GM21447 (cell line): Measurements from ENCODE around the gene HTR2A.

ENCODE experiments used
- ATAC-seq: cut with Tn5 transposase; IDR thresholded peaks from one replicate; pipeline ENCODE4 v1.9.1; 2021; ENCODE audit not compliant: unreplicated experiment

HTR2A gene

DNA sequence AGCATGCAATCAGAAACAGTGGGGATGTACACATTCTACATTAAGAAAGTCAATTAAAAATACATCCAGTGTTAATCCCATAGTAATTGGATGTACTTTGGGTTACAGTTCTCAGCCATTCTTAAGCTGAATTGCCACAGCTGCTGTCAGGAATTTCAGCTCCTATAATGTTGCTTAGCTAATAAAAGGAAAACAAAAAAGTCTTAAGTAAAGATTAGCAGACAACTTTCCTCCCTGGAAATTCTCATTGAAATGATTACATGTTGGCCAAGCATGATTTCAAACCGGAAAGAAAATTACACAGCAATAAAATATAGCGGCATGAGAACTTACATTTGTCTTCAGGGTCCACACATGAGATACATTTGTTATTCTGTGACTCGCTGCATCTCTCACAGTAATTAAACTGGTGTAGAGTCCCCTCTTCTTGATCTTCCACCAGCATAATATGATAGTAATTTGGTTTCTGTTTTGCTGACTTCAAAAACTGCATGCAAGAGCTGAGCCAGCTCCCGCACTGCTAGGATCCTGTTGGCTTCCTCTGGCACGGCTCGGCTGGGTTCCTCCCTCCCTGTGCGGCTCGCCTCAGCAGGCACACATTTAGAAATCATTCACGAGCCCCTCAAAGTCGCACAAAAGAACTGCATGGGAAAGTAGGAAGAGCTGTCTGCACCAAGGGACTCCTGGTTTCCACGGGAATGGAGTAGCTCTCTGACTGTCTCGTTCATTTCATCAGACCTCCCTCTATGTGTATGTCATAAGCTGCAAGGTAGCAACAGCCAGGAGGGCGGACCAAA is at the start of gene HTR2A:
HTR2A (minus strand) TSS at position 713 of the 797 bp plus-strand sequence. CDS start 1,147 bp downstream, outside the sequence.
- no peak for ATAC-seq

DNA sequence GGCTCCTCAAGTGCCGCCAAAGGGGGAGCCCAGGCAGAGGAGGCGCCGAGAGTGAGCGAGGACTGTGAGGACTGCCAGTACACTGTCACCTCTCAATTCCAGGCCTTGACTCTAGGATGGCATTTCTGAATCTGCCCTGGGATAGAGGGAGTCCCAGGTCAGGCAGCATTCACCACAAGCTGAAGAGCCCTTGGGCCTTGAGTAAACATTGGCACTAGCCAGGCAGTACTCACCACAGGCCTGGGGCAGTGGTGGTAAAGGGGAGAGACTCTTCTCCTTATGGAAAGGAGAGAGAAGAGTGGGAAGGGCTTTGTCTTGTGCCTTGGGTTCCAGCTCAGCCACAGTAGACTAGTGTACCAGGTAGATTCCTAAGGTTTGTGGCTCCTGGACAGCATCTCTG is 39.7 kb upstream of the HTR2A start:
- no peak for ATAC-seq

DNA sequence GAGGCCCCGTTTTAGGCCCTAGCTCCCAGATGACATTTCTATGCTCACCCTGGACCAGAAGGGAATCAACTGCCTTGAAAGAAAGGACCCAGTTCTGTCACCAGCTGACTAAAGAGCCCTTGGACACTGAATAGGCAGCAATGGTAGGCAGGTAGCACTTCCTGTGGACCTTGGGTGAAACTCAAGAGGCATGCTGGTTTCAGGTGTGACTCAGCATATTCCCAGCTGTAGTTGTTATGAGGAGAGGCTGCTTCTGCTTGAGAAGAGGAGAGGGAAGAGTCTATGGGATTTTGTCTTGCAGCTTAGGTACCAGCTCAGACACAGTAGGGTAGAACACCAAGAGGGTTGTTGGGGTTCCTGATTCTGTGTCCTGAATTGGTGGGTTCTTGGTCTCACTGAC is 37.9 kb upstream of the HTR2A start:
- ATAC-seq: no peak

GRCh38 chr13:46926916-46927590 is 30.2 kb upstream of the HTR2A start:
- ATAC-seq: no peak

DNA sequence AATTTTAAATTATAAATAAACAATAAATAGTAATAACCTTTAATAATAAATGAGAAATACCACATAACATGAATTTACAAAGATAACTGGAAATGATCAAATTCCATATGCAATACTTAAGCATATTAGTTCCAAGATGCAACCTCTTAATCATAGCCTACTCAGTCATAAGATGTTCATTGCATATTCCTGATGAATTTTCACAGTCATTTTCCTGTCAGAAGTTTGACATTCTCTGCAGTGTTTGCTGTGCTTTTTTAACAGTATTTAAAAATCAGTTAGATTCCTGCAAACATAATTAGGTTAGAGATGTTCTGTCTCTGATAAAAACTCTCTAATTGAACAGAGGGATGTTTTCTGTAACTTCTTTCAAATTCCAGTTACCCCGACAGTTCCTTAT is 28.6 kb upstream of the HTR2A start:
- no peak for ATAC-seq

DNA sequence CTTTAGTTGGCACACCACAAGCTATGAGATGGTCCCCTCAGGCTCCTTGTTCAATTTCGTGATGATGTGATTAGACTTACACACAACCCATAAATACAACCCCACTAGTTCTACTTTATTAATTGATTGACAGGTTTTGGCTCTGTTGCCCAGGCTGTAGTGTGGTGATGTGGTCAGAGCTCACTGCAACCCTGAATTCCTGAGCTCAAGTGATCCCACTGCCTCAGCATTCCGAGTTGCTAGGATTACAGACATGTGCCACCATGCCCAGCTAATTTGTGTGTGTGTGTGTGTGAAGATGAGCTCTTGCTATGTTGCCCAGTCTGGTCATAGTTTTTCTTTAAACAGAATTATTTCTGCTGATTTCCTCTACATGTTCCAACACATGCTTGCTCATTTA is 17.5 kb upstream of the HTR2A start:
- ATAC-seq: no peak

GRCh38 chr13:46913757-46914156 is 16.9 kb upstream of the HTR2A start:
- no peak for ATAC-seq

GRCh38 chr13:46909042-46909441 is 12.2 kb upstream of the HTR2A start:
- no peak for ATAC-seq

GRCh38 chr13:46908501-46908900 is 11.6 kb upstream of the HTR2A start:
- ATAC-seq: no peak

DNA sequence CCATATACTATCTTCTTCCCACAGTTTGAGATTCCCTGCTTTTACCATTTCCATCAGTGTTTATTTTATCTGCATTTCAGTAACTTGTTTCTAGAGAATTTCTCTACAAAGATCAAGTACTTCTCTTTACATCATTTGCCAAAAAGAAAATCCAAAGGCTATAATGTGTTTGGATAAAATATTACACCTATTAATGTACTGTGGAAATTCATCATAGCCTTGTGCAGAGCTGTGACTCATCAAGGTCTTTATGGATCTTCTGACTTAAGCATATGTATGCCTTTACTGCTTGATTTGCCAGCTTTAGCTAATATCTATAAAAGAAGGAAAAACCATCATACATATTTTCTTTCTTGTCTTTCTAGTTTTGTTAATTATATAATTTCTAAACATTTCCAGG is 9.6 kb upstream of the HTR2A start:
- ATAC-seq: no peak

DNA sequence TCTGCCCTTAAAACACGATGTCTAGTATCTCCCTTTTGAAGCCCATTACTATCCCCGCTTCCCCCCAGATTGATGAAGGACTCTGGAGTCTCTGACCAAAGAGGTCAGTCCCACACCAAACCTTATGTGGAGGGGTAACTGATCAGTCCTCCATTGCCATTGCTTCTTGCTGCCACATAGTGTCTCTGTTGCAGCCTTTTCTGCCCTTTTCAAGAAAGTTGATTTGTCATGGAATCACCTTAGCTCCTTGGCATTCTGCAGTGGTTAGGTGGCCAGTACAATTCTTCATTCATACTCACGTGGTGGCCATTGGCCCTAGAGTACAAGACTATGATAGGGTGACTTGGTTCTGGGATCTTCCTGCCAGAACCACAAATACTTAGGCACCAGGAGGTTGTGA is 8.4 kb upstream of the HTR2A start:
- ATAC-seq: no peak

GRCh38 chr13:46903748-46904147 is 6.9 kb upstream of the HTR2A start:
- no peak for ATAC-seq

DNA sequence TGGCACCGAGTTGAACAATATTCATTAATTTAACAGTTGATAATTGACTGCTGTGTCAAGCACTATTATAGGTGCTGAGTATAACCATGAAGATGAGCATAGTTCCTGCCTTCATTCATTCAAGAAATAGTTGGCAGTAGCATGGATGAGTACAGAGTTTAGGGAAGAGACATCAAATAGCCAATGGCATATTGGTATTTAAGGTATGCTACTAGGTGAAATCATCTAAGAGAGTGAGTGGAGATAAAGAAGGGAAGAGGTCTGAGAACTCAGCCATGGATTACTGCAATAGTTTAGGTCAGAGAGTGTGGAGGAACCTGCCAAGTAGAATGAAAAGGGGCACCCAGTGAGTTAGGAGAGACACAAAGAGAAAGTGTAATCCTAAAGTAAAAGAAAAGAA is 4.9 kb upstream of the HTR2A start:
- no peak for ATAC-seq

DNA sequence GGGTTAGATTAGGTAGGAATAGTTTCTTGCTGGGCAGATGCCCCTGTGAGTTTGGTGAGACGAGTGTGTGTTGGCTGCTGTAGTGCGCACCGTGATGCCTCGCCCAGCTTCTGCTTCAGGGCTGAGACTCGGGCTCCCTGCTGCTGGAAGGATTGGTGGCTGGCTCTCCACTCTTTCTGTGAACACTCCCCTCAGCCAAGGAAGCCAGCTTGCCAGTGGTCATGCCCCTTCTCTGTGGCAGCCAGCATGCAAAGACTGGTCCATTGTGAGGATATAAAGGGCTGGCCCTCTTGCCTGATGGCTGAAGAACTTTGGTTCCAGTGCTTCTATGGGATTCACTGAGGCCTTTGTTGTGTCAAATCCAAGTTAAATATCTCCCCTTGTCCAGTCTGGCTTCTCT is 2.9 kb upstream of the HTR2A start:
- no peak for ATAC-seq

DNA sequence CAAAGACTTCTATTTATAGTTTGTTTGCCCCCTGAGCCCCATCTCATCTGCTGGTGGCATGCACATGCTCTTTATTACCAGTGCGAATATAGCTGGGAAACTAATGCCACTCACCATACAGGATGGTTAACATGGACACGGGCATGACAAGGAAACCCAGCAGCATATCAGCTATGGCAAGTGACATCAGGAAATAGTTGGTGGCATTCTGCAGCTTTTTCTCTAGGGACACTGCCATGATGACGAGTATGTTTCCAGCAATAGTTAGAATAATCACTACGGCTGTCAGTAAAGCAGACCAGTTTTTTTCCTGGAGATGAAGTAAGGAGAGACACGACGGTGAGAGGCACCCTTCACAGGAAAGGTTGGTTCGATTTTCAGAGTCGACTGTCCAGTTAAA is 1.5 kb downstream of the HTR2A start:
- no peak for ATAC-seq

DNA sequence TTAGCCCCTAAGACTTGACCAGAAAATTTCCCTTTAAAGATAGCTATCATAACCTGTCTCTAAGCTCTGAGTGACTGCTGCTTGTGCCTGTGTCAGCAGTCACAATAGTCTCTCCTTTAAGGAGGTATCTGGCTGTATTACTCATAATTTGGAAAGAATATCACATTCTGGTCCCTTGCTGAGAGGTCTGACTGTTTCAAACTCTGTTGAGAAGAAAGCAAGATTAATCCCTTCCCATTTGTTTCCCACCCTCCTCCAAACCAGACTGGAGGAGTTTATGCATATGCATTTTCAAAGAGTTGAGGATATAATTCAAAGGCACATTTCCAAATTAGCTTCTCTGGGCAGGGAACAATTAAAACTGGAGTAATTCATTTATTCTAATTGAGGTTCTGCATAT is 2.3 kb downstream of the HTR2A start:
- no peak for ATAC-seq

GRCh38 chr13:46893798-46894560 is 2.9 kb downstream of the HTR2A start:
- peak; percentile 85 for ATAC-seq

- ATAC-seq: no peak
These were observed 3.6 kb downstream of the HTR2A start for GRCh38 chr13:46893221-46893740.

- ATAC-seq: no peak
These were observed 11.8 kb downstream of the HTR2A start for GRCh38 chr13:46885018-46885417.

- ATAC-seq: no peak
These were observed 12.3 kb downstream of the HTR2A start for GRCh38 chr13:46884531-46884930.

DNA sequence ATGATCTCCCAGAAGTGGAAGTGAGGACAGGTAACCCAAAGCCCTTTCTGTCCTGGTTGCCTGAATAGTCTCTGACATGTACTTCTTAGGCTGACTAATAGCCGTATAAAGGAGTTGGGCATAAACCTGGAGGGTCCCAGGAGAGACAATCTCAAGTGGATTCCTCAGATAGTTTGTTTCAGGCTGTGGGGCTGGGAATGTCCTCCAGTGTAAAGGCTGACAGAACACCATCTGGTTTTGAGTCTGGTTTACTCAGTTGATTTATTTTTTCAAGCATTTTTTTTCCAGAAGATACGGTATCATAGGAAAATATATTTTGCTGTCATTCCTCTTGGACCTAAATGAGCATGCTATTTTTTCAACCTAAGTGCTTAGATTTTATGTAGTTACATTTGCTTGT is 15.2 kb downstream of the HTR2A start:
- no peak for ATAC-seq

- no peak for ATAC-seq
These were observed 22.8 kb downstream of the HTR2A start for GRCh38 chr13:46874006-46874405.
